GM12865 (cell line): ENCODE data around the gene EHD4.

Source experiments
- DNase-seq: peaks from one replicate; pipeline ENCODE4 v3.0.0; 2010; ENCODE audit warnings: low read depth
- H3K4me3 ChIP-seq: 2 replicates; pipeline ENCODE4 v1.5.1; 2011; ENCODE audit warnings: mild to moderate bottlenecking, low read depth, low read length, control low read depth
- TF ChIP-seq, protein P1 (sequence below): IDR thresholded peaks from 2 replicates; pipeline ENCODE4 v1.5.1; 2011; ENCODE audit warnings: low read length, control low read depth, low read depth, inconsistent platforms; ENCODE audit not compliant: insufficient read depth; ENCODE audit errors: missing control alignments

EHD4 gene

DNA sequence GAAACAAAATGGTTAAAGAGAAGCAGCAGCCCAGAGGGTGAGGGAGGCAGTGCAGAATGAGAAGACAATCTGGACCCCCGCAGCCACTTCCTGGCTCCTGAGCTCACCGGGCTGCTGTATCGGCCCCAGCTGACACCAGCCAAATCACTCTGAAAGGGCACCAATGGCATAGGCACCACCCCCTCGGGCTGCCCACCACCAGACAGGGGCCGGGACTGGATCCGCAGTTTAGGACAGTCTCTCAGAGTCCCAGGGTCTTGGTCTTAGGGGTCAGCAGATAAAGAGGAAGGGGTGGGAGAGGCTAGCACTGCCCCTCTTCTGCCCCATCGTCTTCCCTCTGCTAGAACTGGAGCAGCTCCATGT is 17.9 kb upstream of the EHD4 start:
- TF ChIP-seq, protein P1, sequence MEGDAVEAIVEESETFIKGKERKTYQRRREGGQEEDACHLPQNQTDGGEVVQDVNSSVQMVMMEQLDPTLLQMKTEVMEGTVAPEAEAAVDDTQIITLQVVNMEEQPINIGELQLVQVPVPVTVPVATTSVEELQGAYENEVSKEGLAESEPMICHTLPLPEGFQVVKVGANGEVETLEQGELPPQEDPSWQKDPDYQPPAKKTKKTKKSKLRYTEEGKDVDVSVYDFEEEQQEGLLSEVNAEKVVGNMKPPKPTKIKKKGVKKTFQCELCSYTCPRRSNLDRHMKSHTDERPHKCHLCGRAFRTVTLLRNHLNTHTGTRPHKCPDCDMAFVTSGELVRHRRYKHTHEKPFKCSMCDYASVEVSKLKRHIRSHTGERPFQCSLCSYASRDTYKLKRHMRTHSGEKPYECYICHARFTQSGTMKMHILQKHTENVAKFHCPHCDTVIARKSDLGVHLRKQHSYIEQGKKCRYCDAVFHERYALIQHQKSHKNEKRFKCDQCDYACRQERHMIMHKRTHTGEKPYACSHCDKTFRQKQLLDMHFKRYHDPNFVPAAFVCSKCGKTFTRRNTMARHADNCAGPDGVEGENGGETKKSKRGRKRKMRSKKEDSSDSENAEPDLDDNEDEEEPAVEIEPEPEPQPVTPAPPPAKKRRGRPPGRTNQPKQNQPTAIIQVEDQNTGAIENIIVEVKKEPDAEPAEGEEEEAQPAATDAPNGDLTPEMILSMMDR = no peak
- no peak overlapping the region for H3K4me3 ChIP-seq

DNA sequence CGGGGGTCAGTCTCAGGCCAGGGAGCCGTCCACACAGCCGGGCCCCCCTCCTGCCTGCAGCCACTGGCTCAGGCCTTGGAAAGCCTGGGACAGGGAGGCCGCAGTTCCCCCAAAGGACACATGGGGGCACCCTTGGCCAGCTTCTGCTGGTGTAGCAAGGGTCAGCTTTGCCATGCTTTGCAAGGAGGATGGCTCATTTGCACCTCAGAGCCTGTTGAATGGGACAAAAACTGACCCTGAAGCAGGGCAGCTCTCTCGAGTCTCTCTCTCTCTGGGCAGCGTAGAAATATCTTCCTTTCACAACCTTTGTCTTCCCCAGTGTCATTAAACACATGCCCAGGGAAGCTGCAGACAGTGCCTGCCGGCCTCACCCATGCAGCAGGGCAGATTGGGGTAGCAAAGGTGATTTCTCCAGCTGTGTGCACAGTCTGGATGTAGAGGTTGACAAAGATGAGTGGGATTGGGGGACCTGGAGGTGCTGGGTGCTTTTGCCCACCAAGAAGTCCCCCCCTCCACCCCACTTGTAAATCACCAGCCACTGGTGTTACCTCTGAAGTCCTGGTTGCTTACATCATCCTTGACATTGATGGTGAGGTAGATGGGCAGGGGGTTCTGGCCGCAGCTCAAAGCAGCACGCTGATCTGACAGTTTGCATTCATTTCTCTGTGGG is 17.4 kb upstream of the EHD4 start:
- TF ChIP-seq, protein P1 = peak; percentile 99
- peak; percentile 82 for DNase-seq

More for the DNA sequence above, 17.9 kb upstream of the EHD4 start:
- DNase-seq = no peak

DNA sequence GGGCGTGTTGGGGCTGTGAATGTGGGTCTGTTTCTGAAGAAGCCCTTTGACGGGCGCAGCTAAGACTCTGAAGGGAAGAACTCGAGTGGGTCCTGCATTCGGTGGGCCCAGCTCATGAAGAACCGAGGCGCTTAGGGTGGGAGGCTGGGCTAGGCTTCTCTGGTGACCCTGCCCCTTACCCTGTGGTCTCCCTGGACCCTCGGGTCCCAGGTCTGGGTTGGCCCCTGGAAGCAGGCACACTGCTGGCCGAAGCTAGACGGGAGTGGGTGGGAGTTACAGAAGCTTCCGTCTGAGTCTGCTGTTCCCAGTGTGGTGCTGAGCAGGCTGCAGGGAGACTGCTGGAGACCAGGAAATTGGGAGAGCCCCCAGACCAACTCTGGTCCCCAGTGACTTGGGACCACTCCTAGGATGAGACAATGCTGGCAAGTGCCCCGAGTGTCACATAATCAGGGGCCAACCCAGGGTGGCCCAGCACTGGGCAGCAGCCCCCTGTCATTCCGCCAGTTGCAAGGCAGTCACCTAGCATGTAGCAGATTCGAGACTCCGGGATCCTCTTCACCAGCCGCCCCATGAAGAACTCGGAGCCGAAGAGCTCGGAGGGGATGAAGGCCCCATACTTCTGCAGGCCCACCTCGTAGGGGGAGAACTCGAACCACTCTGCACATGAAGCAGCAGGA is 16.7 kb upstream of the EHD4 start:
- TF ChIP-seq, protein P1 = no peak
- no peak overlapping the region for H3K4me3 ChIP-seq
- no peak for DNase-seq

More for the DNA sequence above, 17.4 kb upstream of the EHD4 start:
- H3K4me3 ChIP-seq = no peak overlapping the region

DNA sequence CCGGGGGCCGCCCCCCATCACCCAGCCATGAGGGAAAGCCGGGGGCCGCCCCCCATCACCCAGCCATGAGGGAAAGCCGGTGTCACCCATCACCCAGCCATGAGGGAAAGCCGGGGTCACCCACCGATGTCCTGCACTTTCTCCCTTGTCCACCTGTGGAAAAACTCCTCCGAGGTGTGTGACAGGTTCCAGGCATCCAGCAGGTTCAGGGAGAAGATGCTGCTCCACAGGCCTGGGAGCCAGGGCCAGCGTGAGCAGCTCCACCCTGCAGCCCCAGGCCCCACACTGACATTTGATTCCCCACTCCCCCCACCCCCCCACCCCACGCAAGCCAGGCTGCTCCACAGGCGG is 15.5 kb upstream of the EHD4 start:
- TF ChIP-seq, protein P1 = no peak
- DNase-seq = no peak

DNA sequence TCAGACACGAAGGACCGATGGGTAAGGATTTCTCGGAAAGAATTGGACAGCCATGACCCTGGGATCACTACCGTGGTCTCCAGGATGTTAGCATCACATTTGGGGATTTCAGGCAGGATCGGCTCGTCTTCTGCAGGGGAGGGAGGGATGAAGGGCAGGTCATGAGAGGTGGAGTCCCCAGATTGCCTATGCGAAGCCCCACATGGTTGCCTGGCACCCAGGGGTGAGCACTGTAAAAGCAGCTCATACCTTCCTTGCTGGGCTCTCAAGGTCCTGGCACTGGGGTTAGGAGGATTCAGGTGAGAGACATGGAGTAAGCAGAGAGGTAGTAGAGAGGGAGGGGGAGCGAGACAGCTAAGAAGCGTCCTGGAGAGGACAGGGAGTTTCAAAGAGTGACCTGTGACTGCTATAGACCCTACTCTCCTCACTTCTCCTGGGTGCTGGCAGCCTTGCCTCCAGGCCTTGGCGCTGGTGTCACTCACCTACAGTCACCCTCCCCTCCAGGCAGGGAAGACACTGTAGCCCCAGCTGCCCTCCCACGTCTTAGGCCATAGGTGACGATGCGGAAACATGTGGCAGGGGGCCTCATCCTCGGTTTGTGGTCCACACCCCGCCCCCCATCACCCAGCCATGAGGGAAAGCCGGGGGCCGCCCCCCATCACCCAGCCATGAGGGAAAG is 15.0 kb upstream of the EHD4 start:
- TF ChIP-seq, protein P1 = no peak
- DNase-seq = no peak
- H3K4me3 ChIP-seq = no peak overlapping the region

More for the DNA sequence above, 15.5 kb upstream of the EHD4 start:
- no peak overlapping the region for H3K4me3 ChIP-seq

DNA sequence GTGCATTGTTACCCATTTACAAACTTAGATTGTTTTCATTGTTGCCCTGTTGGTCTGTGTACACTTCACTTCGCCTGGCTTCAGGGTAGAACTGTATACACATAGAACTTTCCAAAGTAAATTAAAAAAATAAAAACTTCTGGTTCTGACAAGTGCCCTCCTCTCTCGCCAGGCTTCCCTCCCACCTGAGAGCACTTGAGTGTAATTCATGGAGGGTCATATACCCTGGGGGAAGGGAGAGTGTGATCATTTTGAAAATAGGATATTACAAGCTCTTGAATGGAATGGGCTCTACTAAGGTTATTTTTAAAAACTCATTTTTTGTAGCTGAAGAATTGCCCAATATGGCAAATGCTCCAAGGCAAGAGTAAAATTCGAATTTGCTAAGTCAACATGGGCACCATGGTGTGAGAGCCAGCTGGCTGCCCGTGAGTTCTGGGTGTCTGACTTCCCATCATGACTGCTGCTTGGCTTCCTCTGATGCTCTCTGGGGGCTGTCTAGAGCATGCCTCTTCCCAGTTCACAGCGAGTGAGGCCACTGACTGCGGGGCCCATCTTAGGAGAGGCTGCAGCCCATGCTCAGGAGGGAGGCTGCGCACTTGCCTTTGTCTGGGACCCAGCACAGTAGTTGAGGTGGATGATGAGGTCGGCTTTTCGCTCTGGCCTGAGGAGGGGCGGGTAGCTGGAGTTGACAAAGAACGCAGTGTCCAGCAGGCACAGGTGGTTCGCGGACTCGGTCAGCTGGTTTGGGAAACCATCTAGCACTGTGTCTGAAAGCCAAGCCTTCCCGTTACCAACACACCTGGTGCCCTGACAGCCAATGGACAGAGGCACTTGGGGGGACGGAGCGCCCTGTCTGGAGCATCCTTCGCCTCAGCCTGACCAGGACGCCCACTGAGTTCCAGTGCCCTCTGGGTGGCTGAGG is 13.1 kb upstream of the EHD4 start:
- no peak overlapping the region for H3K4me3 ChIP-seq
- TF ChIP-seq, protein P1 = no peak
- DNase-seq = no peak
